GM12878 (cell line): Measurements from ENCODE around the gene MAP4K2. TPM values are rescaled to one million over a fixed set of nuclear protein-coding genes. Genes with fewer than 3 reads are reported as not detected.

Source experiments
- EP300 ChIP-seq, 2 experiments: fragments of 150-350 bp in 1 of 2; IDR thresholded peaks; 2 replicates each; pipeline ENCODE4 v1.6.1; 2011 to 2012; ENCODE audit warnings: low read depth in 2 of 2, low read length in 2 of 2, borderline replicate concordance in 1 of 2, improper control_type of control experiment in 1 of 2, inconsistent platforms in 1 of 2; ENCODE audit not compliant: control insufficient read depth in 1 of 2
- ESRRA ChIP-seq: IDR thresholded peaks from 2 replicates; pipeline ENCODE4 v1.6.1; 2012; ENCODE audit warnings: mild to moderate bottlenecking, low read length, improper control_type of control experiment
- GATAD2B ChIP-seq: fragments of 450-650 bp; conservative IDR thresholded peaks from 2 replicates; pipeline ENCODE4 v1.6.1; 2017; ENCODE audit warnings: low read depth, mild to moderate bottlenecking, moderate library complexity
- IKZF1 ChIP-seq: fragments of 450-650 bp; conservative IDR thresholded peaks from 2 replicates; pipeline ENCODE4 v1.6.1; 2017; ENCODE audit warnings: antibody characterized with exemption, mild to moderate bottlenecking
- LARP7 ChIP-seq: fragments of 450-650 bp; IDR thresholded peaks from 2 replicates; pipeline ENCODE4 v1.6.1; 2017; ENCODE audit warnings: mild to moderate bottlenecking
- PML ChIP-seq: IDR thresholded peaks from 2 replicates; pipeline ENCODE4 v1.6.1; 2012; ENCODE audit warnings: low read length, inconsistent platforms
- SIX5 ChIP-seq: IDR thresholded peaks from 2 replicates; pipeline ENCODE4 v1.6.1; 2011; ENCODE audit warnings: mild to moderate bottlenecking, low read depth, low read length, moderate library complexity; ENCODE audit not compliant: severe bottlenecking
- TARDBP ChIP-seq: IDR thresholded peaks from 2 replicates; pipeline ENCODE4 v1.6.1; 2016; ENCODE audit warnings: borderline replicate concordance
- YY1 ChIP-seq: IDR thresholded peaks from 2 replicates; pipeline ENCODE4 v1.6.1; 2011; ENCODE audit warnings: low read depth, mild to moderate bottlenecking, low read length
- polyA plus RNA-seq, 11 experiments: library from polyadenylated mRNA; depleted of rRNA in 4 of 11; unstranded in 6 of 11; stranded (reverse) in 5 of 11; fragments of >200 nt; fragmentation: Nextera tagmentation in 4 of 11; fragmentation: Illumina TruSeq in 1 of 11; extraction: Ambion mirVana in 4 of 11; extraction: Trizol in 1 of 11; gene quantifications; 1 replicate in 1 of 11; 2 replicates in 10 of 11; pipeline versions ENCODE4 v1.2.1 to v1.2.3, GENCODE V29; 2011 to 2016; ENCODE audit warnings: inconsistent platforms in 2 of 11, missing spikeins in 2 of 11, low read depth in 1 of 11
- total RNA-seq, 4 experiments: library from RNA; depleted of rRNA in 3 of 4; stranded (reverse); fragments of >200 nt in 3 of 4; fragmentation: Illumina TruSeq in 1 of 4; extraction: Trizol in 1 of 4; gene quantifications; 2 replicates each; pipeline versions ENCODE4 v1.2.1 to v1.2.3, GENCODE V29; 2013 to 2021
- TF ChIP-seq, protein P1 (sequence below): IDR thresholded peaks from 2 replicates; pipeline ENCODE4 v1.6.1; 2012; ENCODE audit warnings: low read length, inconsistent platforms
- TF ChIP-seq, protein P2 (sequence below): fragments of 450-650 bp; IDR thresholded peaks from 2 replicates; pipeline ENCODE4 v1.6.1; 2016; ENCODE audit warnings: mild to moderate bottlenecking
- TF ChIP-seq, protein P3 (sequence below): fragments of 450-650 bp; IDR thresholded peaks from 2 replicates; pipeline ENCODE4 v1.6.1; 2017; ENCODE audit warnings: mild to moderate bottlenecking, moderate library complexity
- TF ChIP-seq, protein P4 (sequence below): fragments of 450-650 bp; IDR thresholded peaks from 2 replicates; pipeline ENCODE4 v1.6.1; 2017; ENCODE audit warnings: mild to moderate bottlenecking, moderate library complexity
- TF ChIP-seq, protein P5 (sequence below): fragments of 450-650 bp; conservative IDR thresholded peaks from 2 replicates; pipeline ENCODE4 v1.6.1; 2017; ENCODE audit warnings: mild to moderate bottlenecking, moderate library complexity
- TF ChIP-seq, protein P6 (sequence below): IDR thresholded peaks from 2 replicates; pipeline ENCODE4 v1.6.1; 2012; ENCODE audit warnings: low read depth, low read length, improper control_type of control experiment

MAP4K2 gene
- total and polyA plus RNA-seq, 10 of the 15 experiments (the other 5 are each of a cell fraction or from before 2014, with no cell fraction given): 0.98 to 78.1 (median 48.9) TPM

DNA sequence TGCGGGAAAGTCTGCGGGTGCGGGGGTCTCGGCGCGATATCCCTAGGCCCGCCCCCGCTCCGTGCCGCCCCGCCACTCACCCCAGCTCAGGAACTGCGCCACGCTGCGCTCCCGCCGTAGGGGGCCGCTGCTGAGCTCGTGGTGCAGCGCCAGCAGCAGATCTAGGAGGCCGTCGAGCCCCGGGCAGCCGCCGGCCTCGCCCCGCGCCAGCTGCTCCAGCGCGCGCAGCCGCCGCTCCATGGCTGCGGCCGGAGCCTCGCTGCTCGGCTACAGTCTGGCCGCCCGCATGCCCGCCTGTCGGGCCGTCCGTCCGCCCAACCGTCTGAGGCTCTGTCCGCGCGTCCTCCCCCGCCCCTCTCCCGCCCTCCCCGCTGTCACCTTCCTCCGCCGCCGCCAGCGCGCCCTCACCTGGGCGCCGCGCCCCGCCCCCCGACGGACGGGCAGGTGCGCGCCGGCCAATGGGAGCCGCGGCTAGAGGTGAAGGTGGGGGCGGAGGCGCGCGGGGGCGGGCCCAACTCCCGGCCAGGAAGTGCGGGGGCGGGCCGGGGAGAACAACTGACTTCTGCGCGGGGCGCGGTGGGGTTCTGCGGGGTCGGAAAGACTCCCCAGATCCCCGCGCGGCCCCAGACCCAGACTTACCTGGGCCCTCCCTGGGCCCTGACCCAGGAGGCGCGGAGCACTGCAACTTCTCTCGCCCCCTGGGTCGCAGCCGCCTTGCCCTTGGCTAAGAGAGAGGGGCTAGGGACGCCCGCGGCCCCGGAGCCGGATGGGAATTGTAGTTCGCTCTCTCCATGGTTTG, 41.5 kb upstream of the MAP4K2 start, which contains the start of gene CDC42BPG (continued):
- TF ChIP-seq IKZF1: peak; percentile 95
- TF ChIP-seq, protein P1, sequence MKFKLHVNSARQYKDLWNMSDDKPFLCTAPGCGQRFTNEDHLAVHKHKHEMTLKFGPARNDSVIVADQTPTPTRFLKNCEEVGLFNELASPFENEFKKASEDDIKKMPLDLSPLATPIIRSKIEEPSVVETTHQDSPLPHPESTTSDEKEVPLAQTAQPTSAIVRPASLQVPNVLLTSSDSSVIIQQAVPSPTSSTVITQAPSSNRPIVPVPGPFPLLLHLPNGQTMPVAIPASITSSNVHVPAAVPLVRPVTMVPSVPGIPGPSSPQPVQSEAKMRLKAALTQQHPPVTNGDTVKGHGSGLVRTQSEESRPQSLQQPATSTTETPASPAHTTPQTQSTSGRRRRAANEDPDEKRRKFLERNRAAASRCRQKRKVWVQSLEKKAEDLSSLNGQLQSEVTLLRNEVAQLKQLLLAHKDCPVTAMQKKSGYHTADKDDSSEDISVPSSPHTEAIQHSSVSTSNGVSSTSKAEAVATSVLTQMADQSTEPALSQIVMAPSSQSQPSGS: no peak
- TF ChIP-seq, protein P2, sequence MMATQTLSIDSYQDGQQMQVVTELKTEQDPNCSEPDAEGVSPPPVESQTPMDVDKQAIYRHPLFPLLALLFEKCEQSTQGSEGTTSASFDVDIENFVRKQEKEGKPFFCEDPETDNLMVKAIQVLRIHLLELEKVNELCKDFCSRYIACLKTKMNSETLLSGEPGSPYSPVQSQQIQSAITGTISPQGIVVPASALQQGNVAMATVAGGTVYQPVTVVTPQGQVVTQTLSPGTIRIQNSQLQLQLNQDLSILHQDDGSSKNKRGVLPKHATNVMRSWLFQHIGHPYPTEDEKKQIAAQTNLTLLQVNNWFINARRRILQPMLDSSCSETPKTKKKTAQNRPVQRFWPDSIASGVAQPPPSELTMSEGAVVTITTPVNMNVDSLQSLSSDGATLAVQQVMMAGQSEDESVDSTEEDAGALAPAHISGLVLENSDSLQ: peak; percentile 87
- no peak for TF ChIP-seq PML
- no peak for TF ChIP-seq ESRRA
- TF ChIP-seq, protein P3, sequence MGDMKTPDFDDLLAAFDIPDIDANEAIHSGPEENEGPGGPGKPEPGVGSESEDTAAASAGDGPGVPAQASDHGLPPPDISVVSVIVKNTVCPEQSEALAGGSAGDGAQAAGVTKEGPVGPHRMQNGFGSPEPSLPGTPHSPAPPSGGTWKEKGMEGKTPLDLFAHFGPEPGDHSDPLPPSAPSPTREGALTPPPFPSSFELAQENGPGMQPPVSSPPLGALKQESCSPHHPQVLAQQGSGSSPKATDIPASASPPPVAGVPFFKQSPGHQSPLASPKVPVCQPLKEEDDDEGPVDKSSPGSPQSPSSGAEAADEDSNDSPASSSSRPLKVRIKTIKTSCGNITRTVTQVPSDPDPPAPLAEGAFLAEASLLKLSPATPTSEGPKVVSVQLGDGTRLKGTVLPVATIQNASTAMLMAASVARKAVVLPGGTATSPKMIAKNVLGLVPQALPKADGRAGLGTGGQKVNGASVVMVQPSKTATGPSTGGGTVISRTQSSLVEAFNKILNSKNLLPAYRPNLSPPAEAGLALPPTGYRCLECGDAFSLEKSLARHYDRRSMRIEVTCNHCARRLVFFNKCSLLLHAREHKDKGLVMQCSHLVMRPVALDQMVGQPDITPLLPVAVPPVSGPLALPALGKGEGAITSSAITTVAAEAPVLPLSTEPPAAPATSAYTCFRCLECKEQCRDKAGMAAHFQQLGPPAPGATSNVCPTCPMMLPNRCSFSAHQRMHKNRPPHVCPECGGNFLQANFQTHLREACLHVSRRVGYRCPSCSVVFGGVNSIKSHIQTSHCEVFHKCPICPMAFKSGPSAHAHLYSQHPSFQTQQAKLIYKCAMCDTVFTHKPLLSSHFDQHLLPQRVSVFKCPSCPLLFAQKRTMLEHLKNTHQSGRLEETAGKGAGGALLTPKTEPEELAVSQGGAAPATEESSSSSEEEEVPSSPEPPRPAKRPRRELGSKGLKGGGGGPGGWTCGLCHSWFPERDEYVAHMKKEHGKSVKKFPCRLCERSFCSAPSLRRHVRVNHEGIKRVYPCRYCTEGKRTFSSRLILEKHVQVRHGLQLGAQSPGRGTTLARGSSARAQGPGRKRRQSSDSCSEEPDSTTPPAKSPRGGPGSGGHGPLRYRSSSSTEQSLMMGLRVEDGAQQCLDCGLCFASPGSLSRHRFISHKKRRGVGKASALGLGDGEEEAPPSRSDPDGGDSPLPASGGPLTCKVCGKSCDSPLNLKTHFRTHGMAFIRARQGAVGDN: peak; percentile 71
- TF ChIP-seq YY1: 0 out of 2 replicates have a peak, but pooled peaks have one; percentile 26
- TF ChIP-seq, protein P4, sequence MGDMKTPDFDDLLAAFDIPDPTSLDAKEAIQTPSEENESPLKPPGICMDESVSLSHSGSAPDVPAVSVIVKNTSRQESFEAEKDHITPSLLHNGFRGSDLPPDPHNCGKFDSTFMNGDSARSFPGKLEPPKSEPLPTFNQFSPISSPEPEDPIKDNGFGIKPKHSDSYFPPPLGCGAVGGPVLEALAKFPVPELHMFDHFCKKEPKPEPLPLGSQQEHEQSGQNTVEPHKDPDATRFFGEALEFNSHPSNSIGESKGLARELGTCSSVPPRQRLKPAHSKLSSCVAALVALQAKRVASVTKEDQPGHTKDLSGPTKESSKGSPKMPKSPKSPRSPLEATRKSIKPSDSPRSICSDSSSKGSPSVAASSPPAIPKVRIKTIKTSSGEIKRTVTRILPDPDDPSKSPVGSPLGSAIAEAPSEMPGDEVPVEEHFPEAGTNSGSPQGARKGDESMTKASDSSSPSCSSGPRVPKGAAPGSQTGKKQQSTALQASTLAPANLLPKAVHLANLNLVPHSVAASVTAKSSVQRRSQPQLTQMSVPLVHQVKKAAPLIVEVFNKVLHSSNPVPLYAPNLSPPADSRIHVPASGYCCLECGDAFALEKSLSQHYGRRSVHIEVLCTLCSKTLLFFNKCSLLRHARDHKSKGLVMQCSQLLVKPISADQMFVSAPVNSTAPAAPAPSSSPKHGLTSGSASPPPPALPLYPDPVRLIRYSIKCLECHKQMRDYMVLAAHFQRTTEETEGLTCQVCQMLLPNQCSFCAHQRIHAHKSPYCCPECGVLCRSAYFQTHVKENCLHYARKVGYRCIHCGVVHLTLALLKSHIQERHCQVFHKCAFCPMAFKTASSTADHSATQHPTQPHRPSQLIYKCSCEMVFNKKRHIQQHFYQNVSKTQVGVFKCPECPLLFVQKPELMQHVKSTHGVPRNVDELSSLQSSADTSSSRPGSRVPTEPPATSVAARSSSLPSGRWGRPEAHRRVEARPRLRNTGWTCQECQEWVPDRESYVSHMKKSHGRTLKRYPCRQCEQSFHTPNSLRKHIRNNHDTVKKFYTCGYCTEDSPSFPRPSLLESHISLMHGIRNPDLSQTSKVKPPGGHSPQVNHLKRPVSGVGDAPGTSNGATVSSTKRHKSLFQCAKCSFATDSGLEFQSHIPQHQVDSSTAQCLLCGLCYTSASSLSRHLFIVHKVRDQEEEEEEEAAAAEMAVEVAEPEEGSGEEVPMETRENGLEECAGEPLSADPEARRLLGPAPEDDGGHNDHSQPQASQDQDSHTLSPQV: peak; percentile 45; the same call in 1 of the 2 replicates
- TF ChIP-seq TARDBP: no peak
- no peak for TF ChIP-seq EP300 (IDR thresholded peaks at IDR 0.05; ENCODE audit: borderline replicate concordance in 1 of 2, control insufficient read depth in 1 of 2, low read depth in 2 of 2, low read length in 2 of 2)
- TF ChIP-seq GATAD2B: peak; percentile 74
- TF ChIP-seq SIX5: peak; percentile 47
- peak; percentile 48; the same call in 1 of the 2 replicates for TF ChIP-seq LARP7
- TF ChIP-seq, protein P5, sequence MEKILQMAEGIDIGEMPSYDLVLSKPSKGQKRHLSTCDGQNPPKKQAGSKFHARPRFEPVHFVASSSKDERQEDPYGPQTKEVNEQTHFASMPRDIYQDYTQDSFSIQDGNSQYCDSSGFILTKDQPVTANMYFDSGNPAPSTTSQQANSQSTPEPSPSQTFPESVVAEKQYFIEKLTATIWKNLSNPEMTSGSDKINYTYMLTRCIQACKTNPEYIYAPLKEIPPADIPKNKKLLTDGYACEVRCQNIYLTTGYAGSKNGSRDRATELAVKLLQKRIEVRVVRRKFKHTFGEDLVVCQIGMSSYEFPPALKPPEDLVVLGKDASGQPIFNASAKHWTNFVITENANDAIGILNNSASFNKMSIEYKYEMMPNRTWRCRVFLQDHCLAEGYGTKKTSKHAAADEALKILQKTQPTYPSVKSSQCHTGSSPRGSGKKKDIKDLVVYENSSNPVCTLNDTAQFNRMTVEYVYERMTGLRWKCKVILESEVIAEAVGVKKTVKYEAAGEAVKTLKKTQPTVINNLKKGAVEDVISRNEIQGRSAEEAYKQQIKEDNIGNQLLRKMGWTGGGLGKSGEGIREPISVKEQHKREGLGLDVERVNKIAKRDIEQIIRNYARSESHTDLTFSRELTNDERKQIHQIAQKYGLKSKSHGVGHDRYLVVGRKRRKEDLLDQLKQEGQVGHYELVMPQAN: 0 out of 2 replicates have a peak, but pooled peaks have one; percentile 41
- TF ChIP-seq, protein P6, sequence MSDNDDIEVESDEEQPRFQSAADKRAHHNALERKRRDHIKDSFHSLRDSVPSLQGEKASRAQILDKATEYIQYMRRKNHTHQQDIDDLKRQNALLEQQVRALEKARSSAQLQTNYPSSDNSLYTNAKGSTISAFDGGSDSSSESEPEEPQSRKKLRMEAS: peak; percentile 28; the same call in 1 of the 2 replicates
